AG04450 (cell line): ENCODE results near the gene KIDINS220. TPM values are rescaled to one million over a fixed set of nuclear protein-coding genes. Genes with fewer than 3 reads are reported as not detected.

Experiments
- CTCF ChIA-PET: fragments of 300-600, 350-600 bp; formaldehyde crosslinking; extraction: SDS; loops from one replicate; lab custom pipeline; 2022; ENCODE audit warnings: antibody characterized with exemption, inconsistent platforms; lab: Charles Lee
- POLR2A ChIA-PET: fragments of 350-600 bp; formaldehyde crosslinking; extraction: SDS; loops from one replicate; lab custom pipeline; 2021; ENCODE audit warnings: antibody characterized with exemption, inconsistent platforms; lab: Yijun Ruan, JAX
- DNase-seq: peaks from one replicate; pipeline ENCODE4 v3.0.0-alpha.2; 2011; ENCODE audit warnings: low read depth, low spot score
- H3K27ac ChIP-seq: one replicate; pipeline ENCODE4 v1.5.1; 2012; ENCODE audit warnings: low read depth, low read length, control low read depth
- H3K27me3 ChIP-seq: one replicate; pipeline ENCODE4 v1.6.0; 2012; ENCODE audit warnings: low read length; ENCODE audit not compliant: control insufficient read depth, insufficient read depth
- H3K4me3 ChIP-seq: 2 replicates; pipeline ENCODE4 v1.5.1; 2011; ENCODE audit warnings: mild to moderate bottlenecking, low read depth, low read length, control low read depth
- H3K9me3 ChIP-seq: 2 replicates; pipeline ENCODE4 v1.5.1; 2012; ENCODE audit warnings: low read length; ENCODE audit not compliant: control insufficient read depth, insufficient read depth
- polyA plus RNA-seq: library from polyadenylated mRNA; depleted of rRNA; stranded (reverse); fragments of >200 nt; gene quantifications from 2 replicates; pipeline ENCODE4 v1.2.3, GENCODE V29; 2011
- TF ChIP-seq, protein P1 (sequence below): IDR thresholded peaks from 2 replicates; pipeline ENCODE4 v1.5.1; 2011; ENCODE audit warnings: low read depth, low read length, control low read depth, inconsistent platforms

The KIDINS220 gene
- polyA plus RNA-seq, 1 experiment: 64.7 TPM

DNA sequence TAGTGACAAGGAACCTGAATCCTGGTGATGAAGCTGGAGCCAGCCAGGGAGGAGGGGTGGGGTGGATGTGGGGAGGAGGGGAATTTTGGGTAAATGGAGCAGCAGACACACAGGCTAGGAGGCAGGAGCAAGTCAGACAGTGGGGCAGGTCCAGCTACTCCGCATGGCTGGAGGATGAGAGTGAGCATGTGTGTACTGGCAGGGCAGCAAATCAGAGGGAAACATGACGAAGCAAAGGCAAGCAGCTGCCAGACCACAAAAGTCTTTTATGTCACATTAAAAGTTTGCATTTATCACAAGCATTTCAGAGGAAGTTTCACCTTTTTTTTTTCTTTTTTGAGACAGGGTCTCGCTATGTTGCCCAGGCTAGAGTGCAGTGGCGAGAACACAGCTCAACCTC is 11.9 kb upstream of the KIDINS220 start:
- peak; percentile 21 for DNase-seq
- no peaks in the 10 kb centered on the region for H3K27me3 ChIP-seq
- no peak overlapping the region for H3K4me3 ChIP-seq
- TF ChIP-seq, protein P1, sequence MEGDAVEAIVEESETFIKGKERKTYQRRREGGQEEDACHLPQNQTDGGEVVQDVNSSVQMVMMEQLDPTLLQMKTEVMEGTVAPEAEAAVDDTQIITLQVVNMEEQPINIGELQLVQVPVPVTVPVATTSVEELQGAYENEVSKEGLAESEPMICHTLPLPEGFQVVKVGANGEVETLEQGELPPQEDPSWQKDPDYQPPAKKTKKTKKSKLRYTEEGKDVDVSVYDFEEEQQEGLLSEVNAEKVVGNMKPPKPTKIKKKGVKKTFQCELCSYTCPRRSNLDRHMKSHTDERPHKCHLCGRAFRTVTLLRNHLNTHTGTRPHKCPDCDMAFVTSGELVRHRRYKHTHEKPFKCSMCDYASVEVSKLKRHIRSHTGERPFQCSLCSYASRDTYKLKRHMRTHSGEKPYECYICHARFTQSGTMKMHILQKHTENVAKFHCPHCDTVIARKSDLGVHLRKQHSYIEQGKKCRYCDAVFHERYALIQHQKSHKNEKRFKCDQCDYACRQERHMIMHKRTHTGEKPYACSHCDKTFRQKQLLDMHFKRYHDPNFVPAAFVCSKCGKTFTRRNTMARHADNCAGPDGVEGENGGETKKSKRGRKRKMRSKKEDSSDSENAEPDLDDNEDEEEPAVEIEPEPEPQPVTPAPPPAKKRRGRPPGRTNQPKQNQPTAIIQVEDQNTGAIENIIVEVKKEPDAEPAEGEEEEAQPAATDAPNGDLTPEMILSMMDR: no peak
- POLR2A ChIA-PET: interaction anchor here (0.6 kb wide), 1 partner anchor 263 kb away, joined by 4 read pairs; no protein-coding TSS in a partner anchor
- CTCF ChIA-PET: interaction anchor here (1.3 kb wide), 1 partner anchor 23 kb away, joined by 5 read pairs; no protein-coding TSS in a partner anchor
- H3K9me3 ChIP-seq: no peaks in the 10 kb centered on the region
- no peak overlapping the region for H3K27ac ChIP-seq

DNA sequence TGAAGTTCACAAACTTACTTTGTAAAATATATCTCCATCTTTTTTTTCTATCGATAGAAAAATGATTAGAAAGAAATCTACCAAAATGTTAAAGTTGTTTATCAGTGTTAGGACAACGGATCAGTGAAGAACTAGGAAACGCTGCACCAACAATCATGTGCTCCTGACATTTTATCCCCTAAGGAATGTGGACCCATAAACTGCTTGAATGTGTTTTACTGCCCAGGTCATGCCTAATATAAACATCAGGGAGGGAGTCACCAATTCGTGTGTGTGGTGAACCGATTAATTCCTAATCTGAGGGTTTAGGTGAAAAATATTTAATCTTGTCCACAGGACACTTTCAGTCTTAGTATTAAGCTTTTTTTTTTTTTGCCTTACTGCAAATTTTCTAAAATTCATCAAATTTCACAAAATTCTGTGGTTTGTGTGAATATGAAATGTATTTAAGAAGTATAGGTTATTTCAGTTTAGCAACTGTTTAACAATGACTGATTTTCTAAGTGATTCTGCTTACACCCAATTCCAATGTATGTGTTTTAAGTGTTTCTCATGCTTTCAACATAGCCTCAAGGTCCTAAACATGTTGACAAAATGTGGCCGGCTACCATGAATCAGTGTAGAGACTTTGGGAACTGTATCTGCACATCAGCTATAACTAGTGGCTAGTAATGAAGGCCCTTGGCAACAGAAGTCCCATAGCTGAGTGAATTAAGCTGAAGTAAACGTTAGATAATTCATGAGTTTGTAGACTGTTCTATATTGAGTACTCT is 11.1 kb upstream of the KIDINS220 start:
- ChIA-PET POLR2A (no interaction called here), CTCF (interaction anchor here (1.3 kb wide), 1 partner anchor 24 kb away, joined by 5 read pairs; no protein-coding TSS in a partner anchor)
- TF ChIP-seq, protein P1: no peak
- no peaks in the 10 kb centered on the region for H3K27me3 ChIP-seq
- H3K4me3 ChIP-seq: no peak overlapping the region
- H3K9me3 ChIP-seq: no peaks in the 10 kb centered on the region
- no peak for DNase-seq
- no peak overlapping the region for H3K27ac ChIP-seq

DNA sequence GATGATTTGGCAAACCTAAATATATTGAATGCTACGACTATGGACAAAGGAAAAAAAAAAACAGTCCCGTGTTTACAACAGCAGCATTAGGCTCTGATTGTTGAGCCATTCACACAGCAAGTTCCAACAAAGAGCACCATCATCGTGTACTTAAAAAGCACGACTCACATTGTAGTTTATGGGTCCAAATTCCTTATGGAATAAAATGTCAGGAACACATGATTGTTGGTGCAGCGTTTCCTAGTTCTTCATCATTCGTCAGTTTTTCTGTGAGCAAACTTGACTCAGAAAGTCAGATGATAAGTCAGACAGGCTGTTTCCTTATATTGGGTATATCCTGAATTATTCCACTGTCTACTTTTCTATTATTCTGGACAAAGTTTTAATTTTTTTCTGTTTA is 10.0 kb upstream of the KIDINS220 start:
- Histone ChIP-seq H3K27me3 (no peaks in the 10 kb centered on the region), H3K4me3 (no peak overlapping the region), H3K9me3 (no peaks in the 10 kb centered on the region), H3K27ac (peak overlapping the region; percentile 13)
- ChIA-PET POLR2A (no interaction called here), CTCF (no interaction called here)
- DNase-seq: no peak
- TF ChIP-seq, protein P1: no peak

DNA sequence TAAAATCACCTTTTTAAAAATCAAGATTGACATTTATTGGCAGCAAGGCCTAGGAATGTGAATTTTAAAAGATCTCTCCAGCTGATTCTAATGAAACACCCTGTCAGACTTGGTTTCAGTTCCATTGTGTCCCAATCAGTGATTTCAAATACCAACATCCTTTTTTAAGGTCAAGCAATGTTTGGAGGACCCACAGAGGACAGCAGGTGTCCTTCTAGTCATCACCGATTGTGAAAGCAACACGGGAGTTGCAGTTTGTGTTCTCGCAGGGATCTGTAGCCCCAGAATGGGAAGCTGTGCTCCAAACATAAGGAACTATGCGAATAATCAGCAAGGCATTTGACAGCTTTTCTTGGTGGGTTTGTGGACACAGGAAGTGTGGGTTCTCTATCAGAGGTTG is 4.5 kb upstream of the KIDINS220 start:
- no peak for DNase-seq
- Histone ChIP-seq H3K27ac (no peak overlapping the region), H3K27me3 (no peaks in the 10 kb centered on the region), H3K9me3 (no peaks in the 10 kb centered on the region), H3K4me3 (no peak overlapping the region)
- TF ChIP-seq, protein P1: no peak
- POLR2A ChIA-PET: no interaction called here
- CTCF ChIA-PET: no interaction called here

DNA sequence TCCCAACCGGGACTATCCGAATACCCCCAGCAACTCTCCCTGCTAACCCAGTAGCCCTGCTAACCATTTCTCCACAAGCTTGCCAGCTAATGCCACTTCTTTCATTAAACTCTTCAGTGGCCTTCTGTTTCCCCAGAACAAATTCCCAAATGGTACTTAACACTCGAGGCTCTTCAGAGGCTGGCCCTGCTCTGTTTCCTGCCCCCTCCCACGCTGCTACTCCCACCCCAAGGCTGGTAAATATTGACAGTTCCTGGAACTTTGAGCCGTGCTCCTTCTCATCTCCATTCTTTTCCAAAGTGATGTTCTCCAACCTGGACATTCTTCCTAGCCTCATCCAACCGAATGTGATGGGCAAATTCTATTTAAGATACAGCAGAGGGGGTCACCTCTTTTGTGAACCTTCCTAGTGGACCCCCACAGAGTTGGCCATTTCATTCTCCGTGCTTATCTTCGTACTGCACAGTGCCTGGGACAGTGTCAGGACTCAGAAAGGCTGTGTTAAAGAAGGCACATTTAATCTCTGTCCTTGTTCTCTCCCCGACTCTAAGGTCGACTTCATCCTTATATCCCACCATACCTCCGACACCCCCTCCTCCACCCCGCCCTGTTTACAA is 3.2 kb upstream of the KIDINS220 start:
- Histone ChIP-seq H3K27ac (no peak overlapping the region), H3K4me3 (no peak overlapping the region), H3K27me3 (no peaks in the 10 kb centered on the region), H3K9me3 (no peaks in the 10 kb centered on the region)
- ChIA-PET CTCF (no interaction called here), POLR2A (interaction anchor here (0.9 kb wide), 1 partner anchor 19 kb away, joined by 3 read pairs; no protein-coding TSS in a partner anchor)
- no peak for DNase-seq
- TF ChIP-seq, protein P1: no peak
